GM21526 (cell line): ENCODE measurements around the gene CRYBG3.

Source experiments
- ATAC-seq: cut with Tn5 transposase; IDR thresholded peaks from one replicate; pipeline ENCODE4 v1.9.1; 2021; ENCODE audit warnings: moderate library complexity; ENCODE audit not compliant: unreplicated experiment, low FRiP score

Gene CRYBG3

GRCh38 chr3:97970156-97970555, 148.3 kb downstream of the CRYBG3 start:
- ATAC-seq, result no peak

GRCh38 chr3:97970956-97971620, 149.3 kb downstream of the CRYBG3 start:
- no peak for ATAC-seq

GRCh38 chr3:97971679-97972567, 150.1 kb downstream of the CRYBG3 start, which contains the start of gene RIOX2:
TSS of gene RIOX2 (minus strand) at chr3:97972431. CDS start at chr3:97967593, 4,838 bp downstream.
- peak; percentile 87 for ATAC-seq

GRCh38 chr3:97972976-97973375, 151.2 kb downstream of the CRYBG3 start:
- ATAC-seq, result no peak

GRCh38 chr3:97974996-97975395, 153.2 kb downstream of the CRYBG3 start:
- no peak for ATAC-seq

- no peak for ATAC-seq
Observed at GRCh38 chr3:97975466-97975865, 153.7 kb downstream of the CRYBG3 start.

GRCh38 chr3:97979610-97980009, 157.8 kb downstream of the CRYBG3 start:
- no peak for ATAC-seq

GRCh38 chr3:97981886-97982285, 160.1 kb downstream of the CRYBG3 start:
- ATAC-seq, result no peak

GRCh38 chr3:97983933-97984491, 162.2 kb downstream of the CRYBG3 start:
- ATAC-seq, result no peak

GRCh38 chr3:97987306-97987705, 165.5 kb downstream of the CRYBG3 start:
- no peak for ATAC-seq

GRCh38 chr3:97988784-97989568, 167.2 kb downstream of the CRYBG3 start:
- no peak for ATAC-seq

GRCh38 chr3:97990624-97991292, 168.9 kb downstream of the CRYBG3 start:
- ATAC-seq, result no peak

GRCh38 chr3:97991293-97991682, 169.5 kb downstream of the CRYBG3 start:
- no peak for ATAC-seq

- ATAC-seq, result no peak
Observed at GRCh38 chr3:97992547-97993173, 170.8 kb downstream of the CRYBG3 start.

- ATAC-seq, result no peak
Observed at GRCh38 chr3:97993526-97993925, 171.7 kb downstream of the CRYBG3 start.

GRCh38 chr3:97994328-97994945, 172.6 kb downstream of the CRYBG3 start:
- ATAC-seq, result no peak
